Fibroblast of lung (primary cell): ENCODE data around the gene CAPRIN1.

Experiments
- EZH2 ChIP-seq: IDR thresholded peaks from 2 replicates; pipeline ENCODE4 v1.5.1; 2012; ENCODE audit warnings: low read length, control low read depth, mild to moderate bottlenecking; ENCODE audit errors: missing control alignments
- TF ChIP-seq, protein P1 (sequence below), 2 donors: IDR thresholded peaks in 1 of 2; conservative IDR thresholded peaks in 1 of 2; 1 replicate in 1 of 2; 2 replicates in 1 of 2; pipeline ENCODE4 v1.5.1; 2011 to 2012; ENCODE audit warnings: low read length in 2 of 2, control low read depth in 1 of 2, inconsistent platforms in 1 of 2, low read depth in 1 of 2, mild to moderate bottlenecking in 1 of 2

DNA sequence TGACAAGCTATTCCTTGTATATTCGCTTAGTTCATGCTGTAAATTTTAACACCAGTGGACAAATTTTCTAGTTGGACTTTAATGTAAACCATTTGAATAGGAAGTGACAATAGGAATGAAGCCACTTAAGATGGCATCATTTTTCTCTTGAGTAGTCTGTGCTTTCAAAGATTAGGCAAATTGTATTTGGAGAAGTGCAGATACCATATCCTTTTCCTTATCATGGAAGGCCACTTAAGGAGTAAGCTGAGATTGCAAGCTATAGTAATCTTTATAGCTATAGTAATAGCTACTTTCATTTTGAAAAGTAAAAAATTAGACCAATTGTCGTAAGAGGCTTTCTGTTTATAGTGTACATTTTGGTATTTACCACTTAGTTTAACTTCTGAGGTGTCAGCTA lies 12.8 kb downstream of the CAPRIN1 start:
- TF ChIP-seq, protein P1, sequence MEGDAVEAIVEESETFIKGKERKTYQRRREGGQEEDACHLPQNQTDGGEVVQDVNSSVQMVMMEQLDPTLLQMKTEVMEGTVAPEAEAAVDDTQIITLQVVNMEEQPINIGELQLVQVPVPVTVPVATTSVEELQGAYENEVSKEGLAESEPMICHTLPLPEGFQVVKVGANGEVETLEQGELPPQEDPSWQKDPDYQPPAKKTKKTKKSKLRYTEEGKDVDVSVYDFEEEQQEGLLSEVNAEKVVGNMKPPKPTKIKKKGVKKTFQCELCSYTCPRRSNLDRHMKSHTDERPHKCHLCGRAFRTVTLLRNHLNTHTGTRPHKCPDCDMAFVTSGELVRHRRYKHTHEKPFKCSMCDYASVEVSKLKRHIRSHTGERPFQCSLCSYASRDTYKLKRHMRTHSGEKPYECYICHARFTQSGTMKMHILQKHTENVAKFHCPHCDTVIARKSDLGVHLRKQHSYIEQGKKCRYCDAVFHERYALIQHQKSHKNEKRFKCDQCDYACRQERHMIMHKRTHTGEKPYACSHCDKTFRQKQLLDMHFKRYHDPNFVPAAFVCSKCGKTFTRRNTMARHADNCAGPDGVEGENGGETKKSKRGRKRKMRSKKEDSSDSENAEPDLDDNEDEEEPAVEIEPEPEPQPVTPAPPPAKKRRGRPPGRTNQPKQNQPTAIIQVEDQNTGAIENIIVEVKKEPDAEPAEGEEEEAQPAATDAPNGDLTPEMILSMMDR (conservative IDR thresholded peaks at IDR 0.05 in 1 of 2, IDR thresholded peaks at IDR 0.05 in 1 of 2; ENCODE audit: low read depth in 1 of 2, low read length in 2 of 2): no peak
- no peak for TF ChIP-seq EZH2
